H1 (cell line): Measurements from ENCODE around the gene SLC44A1.

Source experiments
- RNF2 ChIP-seq: fragments of 200-900, 300-1000 bp; sonication (generic); IDR thresholded peaks from 2 replicates; pipeline ENCODE4 v1.7.1; 2016; ENCODE audit warnings: borderline replicate concordance, low read depth, mild to moderate bottlenecking, antibody characterized with exemption, low read length; ENCODE audit not compliant: poor library complexity, severe bottlenecking; ENCODE audit errors: missing control alignments
- TAF1 ChIP-seq: IDR thresholded peaks from 2 replicates; pipeline ENCODE4 v1.6.1; 2011; ENCODE audit warnings: mild to moderate bottlenecking, low read depth, low read length
- TEAD4 ChIP-seq: IDR thresholded peaks from 2 replicates; pipeline ENCODE4 v1.6.1; 2012; ENCODE audit warnings: low read depth, low read length, inconsistent platforms, mixed read lengths

DNA sequence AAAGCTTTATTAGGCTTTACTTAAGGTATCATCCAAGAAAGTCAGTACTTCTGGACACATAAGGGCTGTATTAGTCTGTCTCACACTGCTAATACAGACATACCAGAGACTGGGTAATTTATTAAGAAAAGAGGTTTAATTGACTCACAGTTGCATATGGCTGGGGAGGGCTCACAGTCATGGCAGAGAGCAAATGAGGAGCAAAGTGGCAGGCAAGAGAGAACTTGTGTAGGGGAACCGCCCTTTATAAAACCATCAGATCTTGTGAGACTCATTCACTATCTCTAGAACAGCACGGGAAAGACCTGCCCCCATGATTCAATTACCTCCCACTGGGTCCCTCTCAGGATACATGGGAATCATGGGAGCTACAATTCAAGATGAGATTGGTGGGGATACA, 49.2 kb upstream of the SLC44A1 start:
- TF ChIP-seq TAF1 (no peak), TEAD4 (no peak), RNF2 (no peak)
